22Rv1 (cell line): ENCODE results near the gene CDH15.
A peak's percentile ranks its signal among the peaks of the same experiment; 100 is the strongest.

Source experiments
- H3K27ac ChIP-seq: fragments of 450-650 bp; 2 replicates; pipeline ENCODE4 v1.5.1; 2017
- ZFX ChIP-seq: fragments of 450-650 bp; IDR thresholded peaks from 2 replicates; pipeline ENCODE4 v1.6.1; 2017; ENCODE audit warnings: antibody characterized with exemption, borderline replicate concordance
- TF ChIP-seq, protein P1 (sequence below): fragments of 450-650 bp; IDR thresholded peaks from 2 replicates; pipeline ENCODE4 v1.5.1; 2017; ENCODE audit warnings: mild to moderate bottlenecking

The CDH15 gene

DNA sequence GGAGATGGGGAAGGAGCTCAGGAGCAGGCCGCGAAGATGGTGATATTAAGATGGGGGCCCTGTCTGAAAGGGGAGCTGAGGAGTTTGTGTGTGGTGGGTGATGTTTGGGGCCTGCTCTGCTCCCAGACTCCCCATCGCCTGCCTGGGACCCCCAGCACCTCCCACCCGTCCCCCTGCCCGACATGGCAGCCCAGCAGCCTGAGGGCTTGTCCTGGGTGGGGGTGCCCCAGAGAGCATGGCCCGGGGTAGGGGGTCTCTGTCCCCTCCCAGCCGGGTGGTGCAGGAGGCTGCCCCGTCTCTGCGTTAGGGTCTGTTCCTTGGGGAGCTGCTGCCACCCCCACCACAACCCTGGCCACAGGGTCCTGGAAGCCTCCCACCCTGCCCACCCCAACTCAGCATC, 5.2 kb downstream of the CDH15 start:
- H3K27ac ChIP-seq = no peak overlapping the region
- TF ChIP-seq, protein P1, sequence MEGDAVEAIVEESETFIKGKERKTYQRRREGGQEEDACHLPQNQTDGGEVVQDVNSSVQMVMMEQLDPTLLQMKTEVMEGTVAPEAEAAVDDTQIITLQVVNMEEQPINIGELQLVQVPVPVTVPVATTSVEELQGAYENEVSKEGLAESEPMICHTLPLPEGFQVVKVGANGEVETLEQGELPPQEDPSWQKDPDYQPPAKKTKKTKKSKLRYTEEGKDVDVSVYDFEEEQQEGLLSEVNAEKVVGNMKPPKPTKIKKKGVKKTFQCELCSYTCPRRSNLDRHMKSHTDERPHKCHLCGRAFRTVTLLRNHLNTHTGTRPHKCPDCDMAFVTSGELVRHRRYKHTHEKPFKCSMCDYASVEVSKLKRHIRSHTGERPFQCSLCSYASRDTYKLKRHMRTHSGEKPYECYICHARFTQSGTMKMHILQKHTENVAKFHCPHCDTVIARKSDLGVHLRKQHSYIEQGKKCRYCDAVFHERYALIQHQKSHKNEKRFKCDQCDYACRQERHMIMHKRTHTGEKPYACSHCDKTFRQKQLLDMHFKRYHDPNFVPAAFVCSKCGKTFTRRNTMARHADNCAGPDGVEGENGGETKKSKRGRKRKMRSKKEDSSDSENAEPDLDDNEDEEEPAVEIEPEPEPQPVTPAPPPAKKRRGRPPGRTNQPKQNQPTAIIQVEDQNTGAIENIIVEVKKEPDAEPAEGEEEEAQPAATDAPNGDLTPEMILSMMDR = no peak
- TF ChIP-seq ZFX = no peak

DNA sequence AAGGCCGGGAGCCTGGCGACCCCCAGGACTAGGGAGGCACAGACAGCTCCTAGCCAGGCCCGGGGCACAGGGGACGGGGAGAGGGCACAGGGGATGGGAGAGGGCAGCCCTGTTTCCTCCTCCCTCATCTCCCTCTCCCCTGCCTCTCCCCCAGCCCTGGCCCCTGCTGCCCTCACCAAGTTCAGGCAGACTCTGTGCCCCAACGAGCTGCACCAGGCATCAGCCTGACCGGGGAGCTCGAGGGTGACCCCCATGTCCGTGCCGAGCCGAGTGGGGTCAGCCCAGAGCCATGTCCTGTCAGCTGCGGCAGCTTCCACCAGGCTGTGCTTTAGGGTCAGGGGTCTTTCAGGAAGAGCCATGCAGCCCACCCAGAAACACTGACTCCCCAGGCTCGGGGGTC, 6.0 kb downstream of the CDH15 start:
- no peak overlapping the region for H3K27ac ChIP-seq
- TF ChIP-seq, protein P1 = no peak
- no peak for TF ChIP-seq ZFX

GRCh38 chr16:89178453-89179147, 7.1 kb downstream of the CDH15 start:
- no peak overlapping the region for H3K27ac ChIP-seq
- TF ChIP-seq ZFX = no peak
- TF ChIP-seq, protein P1 = no peak

GRCh38 chr16:89179148-89179484, 7.6 kb downstream of the CDH15 start:
- H3K27ac ChIP-seq = no peak overlapping the region
- TF ChIP-seq ZFX = no peak
- TF ChIP-seq, protein P1 = no peak

- no peak overlapping the region for H3K27ac ChIP-seq
- TF ChIP-seq, protein P1 = no peak
- TF ChIP-seq ZFX = no peak
These were observed 8.2 kb downstream of the CDH15 start for GRCh38 chr16:89179656-89180315.

DNA sequence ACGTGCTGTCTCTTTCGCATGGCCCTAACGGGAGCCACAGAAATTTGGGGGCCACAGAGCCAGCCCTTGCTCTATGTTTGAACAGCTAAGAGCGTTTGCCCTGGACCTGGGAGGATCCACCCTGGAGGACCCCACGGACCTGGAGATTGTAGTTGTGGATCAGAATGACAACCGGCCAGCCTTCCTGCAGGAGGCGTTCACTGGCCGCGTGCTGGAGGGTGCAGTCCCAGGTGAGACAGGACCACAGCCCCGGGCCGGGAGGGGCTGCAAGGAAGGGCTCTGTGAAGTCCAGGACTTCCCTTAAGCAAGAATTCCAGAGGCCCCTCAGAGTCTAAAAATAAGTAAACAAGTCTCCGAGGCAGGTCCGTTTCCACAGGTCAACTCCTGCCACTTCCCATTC, 11.9 kb downstream of the CDH15 start:
- no peak for TF ChIP-seq ZFX
- TF ChIP-seq, protein P1 = no peak
- no peak overlapping the region for H3K27ac ChIP-seq

- TF ChIP-seq ZFX = no peak
- TF ChIP-seq, protein P1 = peak; percentile 26
- H3K27ac ChIP-seq = no peak overlapping the region
These were observed 12.6 kb downstream of the CDH15 start for GRCh38 chr16:89183975-89184676.
